Keratinocyte (primary cell): ENCODE data around the gene NFE2L1.

Experiments
- CTCF ChIP-seq, 3 experiments: IDR thresholded peaks in 1 of 3; conservative IDR thresholded peaks in 1 of 3; optimal IDR thresholded peaks in 1 of 3; 2 replicates in 2 of 3; 3 replicates in 1 of 3; pipeline versions ENCODE3 to v1.5.1; 2011; ENCODE audit warnings: low read length in 3 of 3, mild to moderate bottlenecking in 3 of 3, moderate library complexity in 2 of 3, control low read depth in 1 of 3, inconsistent platforms in 1 of 3; ENCODE audit not compliant: insufficient read depth in 2 of 3; ENCODE audit errors: extremely low read depth in 1 of 3
- EZH2 ChIP-seq: IDR thresholded peaks from one replicate; pipeline ENCODE4 v1.6.1; 2012; ENCODE audit warnings: inconsistent platforms, mild to moderate bottlenecking, low read length, moderate library complexity

GRCh38 chr17:48046296-48046695 is 1.9 kb upstream of the NFE2L1 start:
- TF ChIP-seq CTCF (optimal IDR thresholded peaks at IDR 0.05 in 1 of 3, IDR thresholded peaks at IDR 0.05 in 1 of 3, conservative IDR thresholded peaks at IDR 0.05 in 1 of 3; ENCODE audit: extremely low read depth in 1 of 3, insufficient read depth in 2 of 3, low read length in 3 of 3) = no peak
- TF ChIP-seq EZH2 = no peak
